NCI-H526 (cell line): ENCODE data around the gene PPL.
"Not testable (repeated sequence)": the region's sequence is repeated elsewhere in the genome, so short reads cannot be mapped to it uniquely, and the experiment has no call there.

ENCODE experiments used
- DNase-seq, 2 experiments: peaks; one replicate each; lab custom pipeline; 2025; lab: John Stamatoyannopoulos, UW

The PPL gene

GRCh38 chr16:4934591-4934990, 2.4 kb downstream of the PPL start:
- no peak for DNase-seq

GRCh38 chr16:4933871-4934395, 3.0 kb downstream of the PPL start:
- no peak for DNase-seq

GRCh38 chr16:4933433-4933832, 3.5 kb downstream of the PPL start:
- no peak for DNase-seq

GRCh38 chr16:4931381-4931780, 5.6 kb downstream of the PPL start:
- DNase-seq, result no peak

GRCh38 chr16:4929619-4930018, 7.3 kb downstream of the PPL start:
- DNase-seq, result not testable (repeated sequence)

GRCh38 chr16:4928227-4928626, 8.7 kb downstream of the PPL start:
- DNase-seq, result no peak

GRCh38 chr16:4927661-4928060, 9.3 kb downstream of the PPL start:
- DNase-seq, result no peak

- DNase-seq, result no peak
Observed at GRCh38 chr16:4926928-4927327, 10.0 kb downstream of the PPL start.

GRCh38 chr16:4925791-4926190, 11.2 kb downstream of the PPL start:
- no peak for DNase-seq

- no peak for DNase-seq
Observed at GRCh38 chr16:4925293-4925607, 11.7 kb downstream of the PPL start.

- no peak for DNase-seq
Observed at GRCh38 chr16:4924593-4925292, 12.2 kb downstream of the PPL start.

GRCh38 chr16:4923853-4924252, 13.1 kb downstream of the PPL start:
- DNase-seq, result no peak

GRCh38 chr16:4922721-4923342, 14.1 kb downstream of the PPL start:
- no peak for DNase-seq

GRCh38 chr16:4920826-4921225, 16.1 kb downstream of the PPL start:
- no peak for DNase-seq

- DNase-seq, result peak in 1 of 2 experiments; percentile 42
Observed at GRCh38 chr16:4918781-4919251, 18.1 kb downstream of the PPL start.

- DNase-seq, result no peak
Observed at GRCh38 chr16:4917117-4917516, 19.8 kb downstream of the PPL start.

- no peak for DNase-seq
Observed at GRCh38 chr16:4915226-4915761, 21.7 kb downstream of the PPL start.

GRCh38 chr16:4914528-4915225, 22.3 kb downstream of the PPL start:
- no peak for DNase-seq

GRCh38 chr16:4913774-4914525, 23.0 kb downstream of the PPL start:
- DNase-seq, result no peak

GRCh38 chr16:4913130-4913773, 23.7 kb downstream of the PPL start:
- DNase-seq, result no peak

- no peak for DNase-seq
Observed at GRCh38 chr16:4911970-4912386, 25.0 kb downstream of the PPL start.

GRCh38 chr16:4910828-4911227, 26.1 kb downstream of the PPL start:
- no peak for DNase-seq
